C4-2B (cell line): Measurements from ENCODE around the gene KCNMA1.

Source experiments
- H3K27ac ChIP-seq: fragments of 450-650 bp; 2 replicates; pipeline ENCODE4 v1.5.1; 2017
- ZFX ChIP-seq: fragments of 450-650 bp; IDR thresholded peaks from 2 replicates; pipeline ENCODE4 v1.6.1; 2017
- TF ChIP-seq, protein P1 (sequence below): fragments of 450-650 bp; conservative IDR thresholded peaks from 2 replicates; pipeline ENCODE4 v1.5.1; 2017; ENCODE audit warnings: mild to moderate bottlenecking

The KCNMA1 gene

DNA sequence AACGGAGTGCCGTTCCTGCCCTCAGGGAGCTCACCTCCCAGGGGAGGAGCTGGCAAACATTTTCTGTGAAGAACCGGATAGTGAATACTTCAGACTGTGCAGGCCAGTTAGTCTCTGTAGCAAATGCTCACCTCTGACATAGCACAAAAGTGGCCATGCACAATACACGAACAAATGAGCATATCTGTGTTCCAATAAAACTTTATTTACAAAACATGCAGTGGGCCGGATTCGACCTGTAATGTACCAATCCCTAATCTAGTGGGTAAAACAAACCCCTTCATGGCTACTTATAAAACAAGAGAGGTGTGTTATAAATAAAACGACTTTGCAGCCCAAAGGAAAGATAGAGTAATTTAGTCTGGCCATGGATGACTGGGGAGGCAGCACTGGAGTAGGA lies 48.7 kb downstream of the KCNMA1 start:
- TF ChIP-seq, protein P1, sequence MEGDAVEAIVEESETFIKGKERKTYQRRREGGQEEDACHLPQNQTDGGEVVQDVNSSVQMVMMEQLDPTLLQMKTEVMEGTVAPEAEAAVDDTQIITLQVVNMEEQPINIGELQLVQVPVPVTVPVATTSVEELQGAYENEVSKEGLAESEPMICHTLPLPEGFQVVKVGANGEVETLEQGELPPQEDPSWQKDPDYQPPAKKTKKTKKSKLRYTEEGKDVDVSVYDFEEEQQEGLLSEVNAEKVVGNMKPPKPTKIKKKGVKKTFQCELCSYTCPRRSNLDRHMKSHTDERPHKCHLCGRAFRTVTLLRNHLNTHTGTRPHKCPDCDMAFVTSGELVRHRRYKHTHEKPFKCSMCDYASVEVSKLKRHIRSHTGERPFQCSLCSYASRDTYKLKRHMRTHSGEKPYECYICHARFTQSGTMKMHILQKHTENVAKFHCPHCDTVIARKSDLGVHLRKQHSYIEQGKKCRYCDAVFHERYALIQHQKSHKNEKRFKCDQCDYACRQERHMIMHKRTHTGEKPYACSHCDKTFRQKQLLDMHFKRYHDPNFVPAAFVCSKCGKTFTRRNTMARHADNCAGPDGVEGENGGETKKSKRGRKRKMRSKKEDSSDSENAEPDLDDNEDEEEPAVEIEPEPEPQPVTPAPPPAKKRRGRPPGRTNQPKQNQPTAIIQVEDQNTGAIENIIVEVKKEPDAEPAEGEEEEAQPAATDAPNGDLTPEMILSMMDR = no peak
- TF ChIP-seq ZFX = no peak
- no peak overlapping the region for H3K27ac ChIP-seq

GRCh38 chr10:77587416-77587790 lies 50.2 kb downstream of the KCNMA1 start:
- H3K27ac ChIP-seq = peak overlapping the region; percentile 17; the same call in 1 of the 2 replicates
- TF ChIP-seq, protein P1 = no peak
- no peak for TF ChIP-seq ZFX

- no peak overlapping the region for H3K27ac ChIP-seq
Observed at GRCh38 chr10:77586719-77587415, 50.7 kb downstream of the KCNMA1 start.

GRCh38 chr10:77584938-77585337 lies 52.7 kb downstream of the KCNMA1 start:
- no peak overlapping the region for H3K27ac ChIP-seq

More at GRCh38 chr10:77586719-77587415, 50.7 kb downstream of the KCNMA1 start:
- TF ChIP-seq, protein P1 = no peak
- no peak for TF ChIP-seq ZFX

GRCh38 chr10:77583527-77583926 lies 54.1 kb downstream of the KCNMA1 start:
- H3K27ac ChIP-seq = no peak overlapping the region
- TF ChIP-seq ZFX = no peak
- TF ChIP-seq, protein P1 = no peak

More at GRCh38 chr10:77584938-77585337, 52.7 kb downstream of the KCNMA1 start:
- TF ChIP-seq, protein P1 = no peak
- TF ChIP-seq ZFX = no peak

DNA sequence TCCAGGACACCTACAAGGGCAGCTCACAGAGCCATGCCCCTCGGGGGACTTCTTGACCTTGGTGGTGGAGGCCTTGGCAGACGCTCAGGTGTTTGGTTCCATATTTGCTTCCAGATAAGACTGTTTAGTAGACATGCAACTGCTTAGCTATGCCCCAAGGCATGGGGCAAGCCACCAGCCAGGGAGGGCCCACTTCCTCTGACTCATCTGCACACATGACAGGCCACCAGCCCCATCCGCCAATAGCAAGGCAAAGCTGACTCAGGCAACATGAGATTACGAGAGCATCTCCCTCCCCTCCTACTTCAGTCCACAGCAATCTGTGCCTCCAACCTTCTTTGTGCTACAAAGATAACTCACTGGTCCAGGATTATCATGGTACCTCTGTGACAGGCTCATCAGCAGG lies 54.9 kb downstream of the KCNMA1 start:
- H3K27ac ChIP-seq = no peak overlapping the region
- no peak for TF ChIP-seq ZFX
- TF ChIP-seq, protein P1 = no peak

DNA sequence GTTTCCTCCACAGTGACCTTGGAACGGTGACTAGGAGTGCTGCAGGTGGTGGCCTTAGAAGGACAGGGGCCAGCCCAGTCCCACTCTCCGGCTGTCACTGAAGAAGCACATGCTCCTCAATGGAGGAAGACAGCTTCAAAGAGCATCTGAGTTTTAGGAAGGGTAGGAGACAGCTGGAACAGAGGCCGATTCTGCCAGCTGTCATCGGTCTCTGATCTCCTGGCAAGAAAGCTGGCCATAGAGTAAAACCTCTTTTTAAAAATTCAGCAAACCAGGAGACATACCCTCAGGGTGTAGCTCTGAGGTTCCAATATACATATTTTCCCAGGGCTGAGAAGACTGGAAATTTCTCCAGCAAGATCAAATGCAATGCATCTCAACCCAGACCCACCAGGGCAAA lies 55.9 kb downstream of the KCNMA1 start:
- H3K27ac ChIP-seq = no peak overlapping the region
- TF ChIP-seq, protein P1 = no peak
- no peak for TF ChIP-seq ZFX
